ENCODE results near the gene ALKBH3. TPM values are rescaled to one million over a fixed set of nuclear protein-coding genes. Genes with fewer than 3 reads are reported as not detected.

ALKBH3 gene
- polyA plus RNA-seq, 1 of the 3 experiments (the other 2 are of a cell fraction) = 27.0 TPM

DNA sequence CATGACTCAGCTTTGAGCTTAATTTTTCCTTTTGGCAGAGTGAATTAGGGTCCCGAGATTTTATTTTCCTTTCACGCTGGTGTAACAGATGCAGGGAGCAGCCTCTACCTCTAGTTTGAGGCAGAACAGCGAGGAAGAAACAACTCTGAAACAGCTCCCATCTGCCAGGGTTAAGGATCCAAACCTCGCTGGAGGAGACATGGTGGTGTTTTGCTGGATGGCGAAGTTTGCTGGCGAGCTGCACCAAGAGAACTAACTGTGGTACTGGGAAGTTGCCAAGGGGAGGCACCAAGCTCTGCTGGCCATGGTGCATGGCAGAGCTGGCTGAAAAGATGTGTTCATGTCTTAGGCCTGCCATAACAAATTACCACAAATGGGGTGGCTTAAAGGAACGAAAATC is 7.6 kb upstream of the ALKBH3 start (continued):
- TF ChIP-seq, protein P1, sequence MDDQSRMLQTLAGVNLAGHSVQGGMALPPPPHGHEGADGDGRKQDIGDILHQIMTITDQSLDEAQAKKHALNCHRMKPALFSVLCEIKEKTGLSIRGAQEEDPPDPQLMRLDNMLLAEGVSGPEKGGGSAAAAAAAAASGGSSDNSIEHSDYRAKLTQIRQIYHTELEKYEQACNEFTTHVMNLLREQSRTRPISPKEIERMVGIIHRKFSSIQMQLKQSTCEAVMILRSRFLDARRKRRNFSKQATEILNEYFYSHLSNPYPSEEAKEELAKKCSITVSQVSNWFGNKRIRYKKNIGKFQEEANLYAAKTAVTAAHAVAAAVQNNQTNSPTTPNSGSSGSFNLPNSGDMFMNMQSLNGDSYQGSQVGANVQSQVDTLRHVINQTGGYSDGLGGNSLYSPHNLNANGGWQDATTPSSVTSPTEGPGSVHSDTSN (IDR thresholded peaks at IDR 0.05) = no peak
- no peak for TF ChIP-seq CHD2 (IDR thresholded peaks at IDR 0.05; ENCODE audit: low read length, partially characterized antibody)

- Histone ChIP-seq H3K27me3 (ENCODE audit: insufficient read depth) (peaks cover 12% of the 10 kb centered on the region; the same call in 1 of the 2 replicates), H3K9me3 (no peaks in the 10 kb centered on the region), H3K79me2 (ENCODE audit: insufficient read depth) (no peaks in the 10 kb centered on the region), H2AFZ (ENCODE audit: low read depth) (no peak overlapping the region), H3K9ac (no peak overlapping the region), H3K27ac (ENCODE audit: low read depth in 2 of 2, low read length in 1 of 2) (no peak overlapping the region), H3K36me3 (replicated peaks in 1 of 2; ENCODE audit: control insufficient read depth in 1 of 2, insufficient read depth in 2 of 2, low read length in 1 of 2) (no peaks in the 10 kb centered on the region), H4K20me1 (ENCODE audit: insufficient read depth) (no peaks in the 10 kb centered on the region), H3K4me2 (no peak overlapping the region), H3K4me3 (ENCODE audit: low read depth in 2 of 2, low read length in 1 of 2) (no peak overlapping the region), H3F3A (replicated peaks; ENCODE audit: insufficient read depth) (no peaks in the 10 kb centered on the region), H3K9me2 (no peaks in the 10 kb centered on the region), H3K4me1 (ENCODE audit: control insufficient read depth in 1 of 2, insufficient read depth in 2 of 2, low read depth in 1 of 2, low read length in 1 of 2) (no peaks in the 10 kb centered on the region)
- POLR2A ChIA-PET = no interaction called here
- WGBS (ENCODE audit: low lambda C conversion rate) = 4% methylated on average over 3 of the region's 3 CpGs
- CTCF ChIA-PET = interaction anchor here (0.6 to 2.0 kb wide), 4 partner anchors 16 to 220 kb away, joined by 3 to 6 read pairs (median 4); no protein-coding TSS in a partner anchor
- DNase-seq = no peak
- no peak for TF ChIP-seq MXI1 (IDR thresholded peaks at IDR 0.05; ENCODE audit: low read depth, low read length)
- no peak for TF ChIP-seq GABPA (IDR thresholded peaks at IDR 0.05; ENCODE audit: low read depth)
- TF ChIP-seq FOXM1 (IDR thresholded peaks at IDR 0.05; ENCODE audit: low read depth) = no peak
- TF ChIP-seq, protein P1 (IDR thresholded peaks at IDR 0.05) = no peak
- TF ChIP-seq SIN3A (IDR thresholded peaks at IDR 0.05; ENCODE audit: borderline replicate concordance, low read depth, low read length) = no peak
- TF ChIP-seq RCOR1 (IDR thresholded peaks at IDR 0.05; ENCODE audit: low read length) = no peak
- TF ChIP-seq SMC3 (IDR thresholded peaks at IDR 0.05; ENCODE audit: low read depth, low read length) = no peak
- no peak for TF ChIP-seq NRF1 (IDR thresholded peaks at IDR 0.05; ENCODE audit: low read depth, low read length)
- TF ChIP-seq JUND (IDR thresholded peaks at IDR 0.05) = no peak
- TF ChIP-seq, protein P2, sequence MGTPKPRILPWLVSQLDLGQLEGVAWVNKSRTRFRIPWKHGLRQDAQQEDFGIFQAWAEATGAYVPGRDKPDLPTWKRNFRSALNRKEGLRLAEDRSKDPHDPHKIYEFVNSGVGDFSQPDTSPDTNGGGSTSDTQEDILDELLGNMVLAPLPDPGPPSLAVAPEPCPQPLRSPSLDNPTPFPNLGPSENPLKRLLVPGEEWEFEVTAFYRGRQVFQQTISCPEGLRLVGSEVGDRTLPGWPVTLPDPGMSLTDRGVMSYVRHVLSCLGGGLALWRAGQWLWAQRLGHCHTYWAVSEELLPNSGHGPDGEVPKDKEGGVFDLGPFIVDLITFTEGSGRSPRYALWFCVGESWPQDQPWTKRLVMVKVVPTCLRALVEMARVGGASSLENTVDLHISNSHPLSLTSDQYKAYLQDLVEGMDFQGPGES (IDR thresholded peaks at IDR 0.05; ENCODE audit: low read depth, low read length) = no peak
- TF ChIP-seq, protein P3, sequence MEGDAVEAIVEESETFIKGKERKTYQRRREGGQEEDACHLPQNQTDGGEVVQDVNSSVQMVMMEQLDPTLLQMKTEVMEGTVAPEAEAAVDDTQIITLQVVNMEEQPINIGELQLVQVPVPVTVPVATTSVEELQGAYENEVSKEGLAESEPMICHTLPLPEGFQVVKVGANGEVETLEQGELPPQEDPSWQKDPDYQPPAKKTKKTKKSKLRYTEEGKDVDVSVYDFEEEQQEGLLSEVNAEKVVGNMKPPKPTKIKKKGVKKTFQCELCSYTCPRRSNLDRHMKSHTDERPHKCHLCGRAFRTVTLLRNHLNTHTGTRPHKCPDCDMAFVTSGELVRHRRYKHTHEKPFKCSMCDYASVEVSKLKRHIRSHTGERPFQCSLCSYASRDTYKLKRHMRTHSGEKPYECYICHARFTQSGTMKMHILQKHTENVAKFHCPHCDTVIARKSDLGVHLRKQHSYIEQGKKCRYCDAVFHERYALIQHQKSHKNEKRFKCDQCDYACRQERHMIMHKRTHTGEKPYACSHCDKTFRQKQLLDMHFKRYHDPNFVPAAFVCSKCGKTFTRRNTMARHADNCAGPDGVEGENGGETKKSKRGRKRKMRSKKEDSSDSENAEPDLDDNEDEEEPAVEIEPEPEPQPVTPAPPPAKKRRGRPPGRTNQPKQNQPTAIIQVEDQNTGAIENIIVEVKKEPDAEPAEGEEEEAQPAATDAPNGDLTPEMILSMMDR (IDR thresholded peaks at IDR 0.05) = no peak
- TF ChIP-seq REST (IDR thresholded peaks at IDR 0.05; ENCODE audit: low read depth, low read length) = no peak
- no peak for TF ChIP-seq TCF12 (IDR thresholded peaks at IDR 0.05)
- TF ChIP-seq RFX5 (IDR thresholded peaks at IDR 0.05; ENCODE audit: low read length) = no peak
Observed at GRCh38 chr11:43874078-43874477, 6.6 kb upstream of the ALKBH3 start.

Data from SK-N-SH (cell line).